ENCODE measurements around the gene EPN1.
"Not testable (repeated sequence)": the region's sequence is repeated elsewhere in the genome, so short reads cannot be mapped to it uniquely, and the experiment has no call there.

The EPN1 gene

DNA sequence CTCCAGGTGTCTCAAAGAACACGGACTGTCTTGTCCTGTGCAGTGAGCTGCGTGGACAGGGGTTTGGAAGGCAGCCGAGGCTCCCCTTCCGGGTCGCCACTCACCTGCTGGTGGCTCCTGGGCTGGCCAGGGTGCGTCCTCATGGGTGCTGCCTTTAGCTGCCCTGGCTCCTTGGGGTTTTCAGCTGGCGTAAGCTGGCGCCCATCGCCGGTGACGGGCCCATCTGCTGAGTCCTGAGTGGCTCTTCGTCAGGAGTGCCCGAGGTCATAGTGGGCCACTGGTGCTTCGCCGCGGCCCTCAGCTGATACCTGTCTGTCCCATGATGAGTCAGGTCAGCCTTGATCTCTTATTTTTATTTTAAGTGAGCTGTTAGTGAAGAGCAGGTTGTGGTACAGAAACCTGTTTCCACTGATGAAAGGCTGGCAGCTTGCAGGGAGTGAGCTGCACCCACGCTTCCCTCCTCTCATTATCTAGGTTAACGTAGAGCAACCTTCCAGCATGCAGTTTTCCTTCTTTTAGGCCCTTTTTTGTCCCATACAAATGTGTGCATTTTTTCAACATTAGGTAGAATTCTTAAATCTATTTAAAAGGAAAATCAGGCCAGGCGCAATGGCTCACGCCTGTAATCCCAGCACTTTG lies 18.4 kb downstream of the EPN1 start:
- no peak for DNase-seq (ENCODE audit: low spot score)

DNA sequence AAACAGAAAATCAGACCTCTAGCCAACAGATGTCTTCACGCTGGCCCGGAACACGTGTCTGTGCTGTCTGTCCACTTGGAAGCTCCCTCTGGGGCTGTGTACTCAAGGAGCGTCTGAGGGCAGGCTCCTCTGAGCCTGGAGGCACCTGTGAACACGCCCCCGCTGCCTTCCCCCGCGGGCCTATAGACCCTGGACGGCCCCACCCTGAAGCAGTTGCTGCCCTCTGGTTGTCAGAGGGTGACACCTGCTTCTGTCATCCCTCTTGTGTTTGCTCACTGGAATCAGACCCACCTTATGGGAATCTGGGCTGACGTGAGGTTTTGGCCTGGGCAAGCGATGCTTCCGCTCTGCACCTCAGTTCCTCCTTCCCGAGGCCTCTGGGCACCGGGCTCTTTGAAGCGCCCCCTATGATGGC lies 19.2 kb downstream of the EPN1 start:
- DNase-seq (ENCODE audit: low spot score) = no peak

DNA sequence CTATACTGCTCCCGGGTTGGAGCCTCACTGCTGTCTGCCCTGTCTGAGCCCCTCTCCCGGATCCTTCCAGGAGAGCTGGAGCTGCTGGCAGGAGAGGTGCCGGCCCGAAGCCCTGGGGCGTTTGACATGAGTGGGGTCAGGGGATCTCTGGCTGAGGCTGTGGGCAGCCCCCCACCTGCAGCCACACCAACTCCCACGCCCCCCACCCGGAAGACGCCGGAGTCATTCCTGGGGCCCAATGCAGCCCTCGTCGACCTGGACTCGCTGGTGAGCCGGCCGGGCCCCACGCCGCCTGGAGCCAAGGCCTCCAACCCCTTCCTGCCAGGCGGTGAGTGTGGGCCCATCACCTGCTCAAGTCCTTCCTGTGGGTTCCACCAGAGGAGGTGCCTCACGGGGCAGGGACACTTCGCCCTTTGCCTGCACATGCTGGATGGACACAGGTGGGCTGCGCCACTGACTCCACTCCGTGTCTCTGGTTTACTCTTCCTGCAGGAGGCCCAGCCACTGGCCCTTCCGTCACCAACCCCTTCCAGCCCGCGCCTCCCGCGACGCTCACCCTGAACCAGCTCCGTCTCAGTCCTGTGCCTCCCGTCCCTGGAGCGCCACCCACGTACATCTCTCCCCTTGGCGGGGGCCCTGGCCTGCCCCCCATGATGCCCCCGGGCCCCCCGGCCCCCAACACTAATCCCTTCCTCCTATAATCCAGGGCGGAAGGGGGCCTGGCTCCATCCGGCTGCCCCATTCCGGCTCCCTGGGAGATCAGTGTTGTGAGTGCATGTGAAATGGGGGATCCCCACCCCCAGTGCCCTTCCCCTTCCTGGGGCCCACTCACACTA lies 19.8 kb downstream of the EPN1 start:
- no peak for DNase-seq (ENCODE audit: low spot score)

DNA sequence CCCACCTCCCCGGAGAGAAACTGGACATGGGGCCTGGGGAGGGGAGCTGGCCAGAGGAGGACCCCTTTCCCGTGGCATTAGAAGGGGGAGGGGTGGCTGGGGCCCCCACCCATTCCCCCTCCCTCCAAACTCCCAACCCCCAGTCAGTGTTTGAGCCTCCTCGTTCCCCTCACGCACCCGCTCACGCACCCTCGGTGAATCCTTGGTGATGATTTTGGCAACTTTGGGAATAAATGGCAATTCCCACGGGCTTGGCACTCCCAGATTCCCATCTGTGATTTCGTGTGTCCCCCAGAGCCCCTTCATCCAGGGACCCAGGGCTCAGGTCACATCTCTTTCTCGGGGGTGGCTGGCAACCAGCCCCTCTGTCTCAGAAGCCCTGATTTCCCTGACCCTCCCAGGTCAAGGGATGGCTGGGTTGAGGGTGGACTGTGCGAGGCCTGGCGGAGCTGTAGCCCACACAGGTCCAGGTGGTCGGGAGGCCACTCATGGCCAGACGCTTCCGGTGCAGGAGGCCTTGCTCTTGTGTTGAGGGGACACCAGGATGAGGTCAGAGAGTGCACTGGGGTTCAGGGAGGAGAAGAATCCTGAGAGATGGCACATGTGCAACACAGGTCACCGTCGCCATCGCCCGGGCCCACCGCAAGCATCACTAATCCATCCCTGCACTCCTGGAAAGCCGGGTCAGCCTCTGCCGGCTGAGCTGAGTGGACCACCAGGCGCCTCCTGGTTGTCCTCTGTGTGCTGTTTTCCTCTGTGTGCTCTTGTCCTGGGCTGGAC lies 20.7 kb downstream of the EPN1 start:
- DNase-seq (ENCODE audit: low spot score) = no peak

DNA sequence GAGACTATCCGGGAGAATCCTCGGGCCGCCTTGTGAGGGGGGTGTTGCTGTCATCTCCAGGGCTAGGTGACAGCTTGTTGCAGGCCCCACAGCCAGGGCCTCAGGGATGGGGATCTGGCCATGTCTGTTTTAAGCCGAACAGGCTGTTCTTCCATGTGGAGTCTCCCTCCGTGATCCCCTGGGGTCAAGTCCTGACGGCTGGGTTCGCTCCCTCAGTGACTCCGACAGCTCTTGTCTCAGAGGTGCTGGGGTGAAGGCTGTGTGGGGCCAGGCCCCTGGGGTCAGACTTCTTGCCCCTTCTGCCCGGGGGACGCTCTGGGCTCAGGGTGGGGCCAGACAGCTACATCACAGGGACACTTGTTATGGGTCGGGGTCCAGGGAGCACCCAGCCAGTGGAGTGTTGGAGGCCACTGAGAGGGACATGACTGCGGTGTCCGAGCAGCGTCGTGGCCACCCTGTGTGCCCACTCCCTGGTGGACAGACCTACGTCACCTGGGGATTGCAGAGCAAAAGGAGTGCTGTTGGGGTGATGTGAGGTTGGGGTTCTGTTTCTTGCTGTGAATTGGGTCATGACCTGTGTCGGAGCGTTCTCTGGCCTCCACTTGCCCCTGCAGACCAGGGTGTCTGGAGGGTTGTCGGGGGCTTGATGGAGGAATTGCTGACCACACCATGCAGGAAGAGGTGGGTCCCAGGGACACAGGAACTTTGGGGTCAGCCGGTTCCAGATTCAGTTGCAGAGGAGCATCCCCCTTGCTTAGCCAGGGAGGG lies 21.5 kb downstream of the EPN1 start:
- no peak for DNase-seq (ENCODE audit: low spot score)

DNA sequence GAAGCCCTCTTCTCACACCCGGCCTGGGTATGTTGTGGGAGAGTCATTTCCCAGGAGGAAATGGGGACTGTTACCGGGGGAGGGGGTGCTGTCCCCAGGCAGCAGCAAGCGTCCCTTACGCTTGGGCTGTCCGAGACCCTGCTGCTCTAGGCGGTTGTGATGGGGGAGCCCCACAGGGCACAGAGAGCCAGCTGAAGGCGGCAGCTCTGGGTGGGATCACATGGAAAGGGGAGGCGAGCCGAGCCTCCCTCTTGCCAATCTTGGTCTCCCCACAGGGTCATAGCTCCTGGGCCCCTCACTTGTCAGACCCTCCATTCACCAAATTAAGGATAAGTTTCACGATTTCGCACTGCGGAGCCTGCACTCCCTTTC lies 22.0 kb downstream of the EPN1 start:
- no peak for DNase-seq (ENCODE audit: low spot score)

DNA sequence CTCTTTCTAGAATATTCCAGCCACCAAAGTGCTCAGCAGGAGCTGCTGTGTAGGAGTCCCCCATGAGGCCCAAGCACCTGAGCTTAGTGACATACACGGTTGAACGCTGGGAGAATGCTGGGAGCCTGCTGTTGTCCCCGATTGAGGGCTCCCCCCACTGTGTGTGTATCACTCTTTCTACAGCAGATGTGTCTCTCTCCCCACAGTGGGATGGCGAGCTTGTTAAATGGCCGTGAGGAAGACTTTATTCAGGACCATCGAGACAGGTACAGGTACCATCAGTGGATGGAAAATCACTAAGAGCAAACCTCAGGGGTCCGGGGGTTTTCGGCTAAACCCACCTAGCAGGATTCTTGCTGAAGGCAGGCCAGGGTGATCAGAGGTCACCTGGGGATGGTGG lies 22.7 kb downstream of the EPN1 start:
- no peak for DNase-seq (ENCODE audit: low spot score)

DNA sequence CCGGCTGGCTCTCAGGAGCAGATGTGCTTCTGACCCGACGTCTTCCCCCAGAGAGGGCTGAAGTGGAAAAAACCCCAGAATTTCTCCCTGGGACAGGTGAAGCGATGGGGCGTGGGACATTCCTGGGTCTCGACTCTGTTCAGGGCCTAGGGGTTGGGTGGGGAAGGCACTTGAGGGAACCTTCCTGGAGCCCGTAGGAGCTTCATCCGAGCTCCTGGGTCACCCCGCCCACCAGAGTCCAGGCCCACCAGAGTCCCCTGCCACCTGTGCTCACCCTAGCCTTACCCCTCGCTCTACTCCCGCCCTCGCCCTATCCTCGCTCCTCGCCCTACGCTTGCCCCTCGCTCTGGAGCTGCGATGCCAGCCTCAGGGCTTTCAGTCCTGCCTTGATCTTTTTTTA lies 23.2 kb downstream of the EPN1 start:
- DNase-seq (ENCODE audit: low spot score) = no peak

DNA sequence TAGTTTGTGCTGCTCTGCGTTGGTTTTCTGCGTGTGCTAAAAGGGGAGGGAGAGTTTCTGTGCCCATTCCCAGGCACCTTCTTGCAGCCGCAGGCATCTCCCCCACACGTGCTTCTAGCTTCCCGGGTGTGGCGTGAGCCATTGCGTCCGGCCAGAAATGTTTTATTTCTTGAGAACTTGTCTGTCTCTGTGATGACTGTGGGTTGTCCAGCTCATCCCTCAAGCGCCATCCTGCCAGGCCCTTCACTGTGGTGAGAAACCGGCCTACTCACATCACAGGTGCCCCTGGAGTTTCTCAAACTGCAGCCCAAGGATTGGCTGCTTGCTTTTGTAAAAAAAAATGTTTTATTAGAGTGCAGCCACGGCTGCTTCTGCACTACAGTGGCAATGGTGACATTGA lies 24.2 kb downstream of the EPN1 start:
- DNase-seq (ENCODE audit: low spot score) = no peak

DNA sequence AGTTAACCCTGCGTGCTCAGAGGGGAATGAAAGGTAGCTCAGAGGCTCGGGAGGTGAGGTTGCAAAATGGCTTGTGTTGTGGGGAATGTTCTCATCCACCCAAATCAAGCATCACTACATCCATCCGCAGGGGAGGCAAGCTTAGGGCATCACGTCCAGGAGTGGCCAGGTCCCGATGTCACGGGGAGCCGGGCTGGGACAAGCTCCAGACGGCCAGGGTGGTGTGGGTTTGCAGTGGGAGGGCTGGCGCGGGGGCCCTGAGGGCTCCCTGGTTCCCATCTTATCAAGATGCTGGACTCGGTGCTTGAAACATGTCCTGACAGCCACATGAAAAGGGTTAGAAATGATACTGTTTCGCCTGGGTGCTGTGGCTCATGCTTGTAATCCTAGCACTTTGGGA lies 25.8 kb downstream of the EPN1 start:
- DNase-seq (ENCODE audit: low spot score) = no peak

DNA sequence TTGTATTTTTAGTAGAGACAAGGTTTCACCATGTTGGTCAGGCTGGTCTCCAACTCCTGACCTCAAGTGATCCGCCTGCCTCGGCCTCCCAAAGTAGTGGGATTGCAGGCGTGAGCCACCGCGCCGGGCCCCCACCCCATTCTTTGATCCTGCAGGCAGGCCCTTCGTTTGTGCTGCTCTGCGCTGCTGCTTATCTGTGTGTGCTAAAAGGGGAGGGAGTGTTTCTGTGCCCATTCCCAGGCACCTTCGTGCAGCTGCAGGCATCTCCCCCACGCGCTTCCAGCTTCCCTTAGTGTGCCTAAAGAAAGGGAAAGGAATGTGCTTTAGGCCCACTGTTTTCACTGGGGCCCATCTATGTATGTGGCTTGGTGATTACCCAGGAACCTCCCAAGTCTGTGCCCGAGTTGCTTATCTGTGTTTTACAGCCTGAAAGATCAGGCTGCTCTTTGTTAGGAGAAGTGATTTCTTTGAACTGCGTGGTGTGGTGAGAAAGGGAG lies 27.2 kb downstream of the EPN1 start:
- no peak for DNase-seq (ENCODE audit: low spot score)

DNA sequence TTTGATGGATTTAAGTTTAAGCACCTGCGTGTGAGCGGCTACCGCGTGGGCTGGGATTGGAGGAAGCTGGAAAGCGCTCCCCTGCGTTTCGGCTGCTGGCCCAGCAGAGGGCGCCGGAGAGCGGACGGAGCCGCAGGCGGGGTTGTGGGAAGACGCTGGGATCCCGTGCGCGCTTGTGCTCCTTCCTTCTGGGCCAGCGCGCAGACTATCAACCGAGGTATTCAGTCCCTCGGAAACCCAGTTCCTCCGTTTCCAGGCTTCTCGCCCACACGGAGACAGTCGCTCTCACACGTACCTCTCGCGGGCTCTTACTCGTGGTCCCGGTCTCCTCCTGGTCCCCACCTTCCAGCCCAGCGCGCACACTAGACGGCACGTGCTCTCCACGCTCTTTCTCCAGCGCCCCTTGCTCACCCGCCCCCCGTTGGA lies 28.8 kb downstream of the EPN1 start:
- no peak for DNase-seq (ENCODE audit: low spot score)

DNA sequence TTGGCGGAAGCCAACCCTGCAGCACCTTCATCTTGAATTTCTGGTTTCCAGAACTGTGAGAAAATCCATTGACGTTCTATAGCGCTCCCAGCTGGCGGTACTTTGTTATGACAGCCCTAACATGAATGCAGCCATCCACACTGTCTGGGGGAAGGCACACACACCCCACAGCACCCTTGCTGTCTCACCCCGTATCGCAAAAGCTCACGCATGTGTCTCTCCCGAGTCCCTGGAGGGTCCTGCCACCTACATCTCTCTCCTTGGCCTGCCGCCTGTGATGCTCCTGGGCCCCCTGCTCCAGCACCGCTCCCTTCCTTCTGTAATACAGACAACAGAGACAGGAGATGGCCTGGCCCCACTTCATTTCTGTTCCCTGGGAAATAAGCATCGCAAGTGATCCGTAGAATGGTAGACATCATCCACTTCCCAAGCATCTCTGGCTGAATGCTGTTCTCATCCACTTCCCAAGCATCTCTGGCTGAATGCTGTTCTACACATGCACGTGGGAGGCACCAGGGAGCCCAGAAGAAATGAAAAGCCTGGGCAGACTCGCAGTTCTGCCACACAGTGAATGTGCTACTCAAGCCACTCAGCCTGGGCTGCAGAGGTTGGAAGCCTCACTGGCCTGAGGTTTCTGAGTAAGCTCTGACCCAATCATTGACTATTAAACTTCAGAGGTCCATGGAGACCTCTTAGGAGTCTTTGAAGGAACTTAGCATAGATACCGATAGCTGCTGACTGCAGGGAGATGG lies 29.6 kb downstream of the EPN1 start:
- no peak for DNase-seq (ENCODE audit: low spot score)

DNA sequence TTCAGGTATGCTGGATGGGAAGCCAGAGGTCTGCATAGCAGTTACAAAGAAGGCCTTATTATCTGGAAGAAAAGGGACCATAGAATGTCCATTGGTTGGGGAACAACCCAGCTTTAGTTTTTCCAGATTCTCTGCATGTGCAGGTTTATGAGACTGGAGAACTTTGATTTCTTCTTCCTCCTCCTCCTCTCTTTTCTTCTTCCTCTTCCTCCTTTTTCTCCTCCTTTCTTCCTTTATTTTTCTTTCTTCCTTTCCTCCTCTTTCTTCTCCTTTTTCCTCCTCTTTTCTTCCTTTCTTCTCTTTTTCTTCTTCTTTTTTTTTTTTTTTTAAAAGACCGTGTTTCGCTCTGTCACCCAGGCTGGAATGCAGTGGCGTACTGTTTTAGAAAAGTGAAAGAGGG lies 30.9 kb downstream of the EPN1 start:
- DNase-seq (ENCODE audit: low spot score) = no peak

DNA sequence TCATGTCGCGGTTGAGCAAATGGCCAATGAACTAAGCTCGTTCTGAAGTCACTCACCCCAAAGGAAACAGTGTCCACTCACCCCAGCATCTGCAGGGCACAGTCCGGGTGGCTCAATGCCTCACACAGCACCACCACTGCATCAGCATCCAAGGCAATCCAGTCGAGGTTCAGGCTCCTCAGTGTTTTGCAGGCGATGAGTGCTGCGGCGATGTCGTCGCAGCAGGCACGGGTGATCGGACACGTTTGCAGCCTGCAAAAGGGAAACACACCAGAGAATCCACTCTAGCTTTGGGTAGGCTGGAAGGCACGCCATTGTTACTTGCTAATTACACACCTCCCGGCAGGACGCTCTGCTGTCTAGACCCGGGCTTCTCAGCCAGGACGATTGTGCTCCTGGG lies 36.7 kb downstream of the EPN1 start:
- DNase-seq (ENCODE audit: low spot score) = no peak

DNA sequence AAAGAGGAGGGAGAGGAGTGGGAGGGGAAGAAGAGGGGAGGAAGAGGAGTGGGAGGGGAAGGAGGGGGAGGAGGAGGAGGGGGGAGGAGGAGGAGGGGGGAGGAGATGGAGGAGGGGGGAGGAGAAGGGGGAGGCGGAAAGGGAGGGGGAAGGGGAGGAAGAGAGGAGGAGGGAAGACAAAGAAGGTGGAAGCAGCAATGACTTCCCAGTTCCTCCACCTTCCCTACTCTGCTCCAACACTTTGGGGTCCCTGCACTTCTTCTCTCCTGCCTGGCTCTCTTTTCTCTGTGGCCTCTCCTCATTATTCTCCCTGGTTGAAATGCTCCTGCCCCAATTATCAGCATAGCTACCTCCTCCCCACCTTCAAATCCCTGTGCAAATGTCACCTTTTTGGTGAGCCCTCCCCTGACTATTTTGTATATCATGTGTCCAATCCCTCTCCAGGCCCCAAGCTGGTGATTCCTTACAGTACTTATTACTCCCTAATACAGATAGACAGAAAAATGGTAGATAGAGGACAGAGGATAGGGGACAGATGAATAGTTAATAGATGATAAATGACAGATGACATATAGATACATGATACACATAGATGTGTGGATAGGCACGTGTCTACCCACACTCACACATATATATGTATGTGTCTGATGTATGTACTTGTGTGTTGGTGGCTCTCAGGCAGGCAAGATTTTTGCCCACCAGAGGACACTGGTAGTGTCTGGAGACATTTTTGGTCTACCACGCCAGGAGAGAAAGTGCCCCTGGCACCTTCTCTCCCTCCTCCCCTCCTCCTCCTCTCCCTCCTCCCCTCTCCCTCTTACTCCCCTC lies 38.0 kb downstream of the EPN1 start:
- DNase-seq (ENCODE audit: low spot score) = no peak

DNA sequence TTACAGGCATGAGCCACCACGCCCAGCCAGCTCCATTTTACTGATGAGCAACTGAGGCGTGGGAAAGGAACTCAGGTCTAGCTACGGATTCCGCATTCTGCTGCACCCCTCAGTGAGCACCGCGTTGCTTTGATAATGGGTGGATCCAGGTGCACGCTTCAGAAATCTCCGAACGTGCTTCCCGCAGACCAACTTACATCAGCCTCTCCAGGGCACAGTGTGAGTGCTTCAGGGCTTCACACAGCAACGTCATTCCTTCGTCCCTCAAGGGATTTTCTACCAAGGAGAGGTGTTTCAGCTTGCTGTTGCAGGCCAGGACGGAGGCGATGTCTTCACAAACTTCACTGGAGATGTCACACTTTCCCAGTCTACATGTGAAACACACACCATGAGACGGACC lies 41.5 kb downstream of the EPN1 start:
- DNase-seq (ENCODE audit: low spot score) = no peak

DNA sequence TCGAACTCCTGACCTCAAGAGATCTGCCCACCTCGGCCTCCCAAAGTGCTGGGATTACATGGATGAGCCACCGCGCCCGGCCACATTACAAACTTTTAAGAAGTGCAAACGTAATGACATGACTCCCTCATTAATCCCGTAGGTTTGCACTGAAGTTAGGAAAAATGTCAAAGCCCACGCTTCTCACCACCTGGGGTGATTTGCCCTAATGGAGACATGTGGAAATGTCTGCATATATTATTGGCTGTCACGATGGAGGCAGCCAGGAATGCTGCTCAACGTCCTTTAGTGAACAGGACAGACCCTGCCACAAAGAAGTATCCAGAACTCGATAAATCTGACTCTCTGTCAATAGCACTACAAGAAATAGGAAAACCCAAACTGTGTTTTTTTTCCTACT lies 42.2 kb downstream of the EPN1 start:
- DNase-seq (ENCODE audit: low spot score) = no peak

DNA sequence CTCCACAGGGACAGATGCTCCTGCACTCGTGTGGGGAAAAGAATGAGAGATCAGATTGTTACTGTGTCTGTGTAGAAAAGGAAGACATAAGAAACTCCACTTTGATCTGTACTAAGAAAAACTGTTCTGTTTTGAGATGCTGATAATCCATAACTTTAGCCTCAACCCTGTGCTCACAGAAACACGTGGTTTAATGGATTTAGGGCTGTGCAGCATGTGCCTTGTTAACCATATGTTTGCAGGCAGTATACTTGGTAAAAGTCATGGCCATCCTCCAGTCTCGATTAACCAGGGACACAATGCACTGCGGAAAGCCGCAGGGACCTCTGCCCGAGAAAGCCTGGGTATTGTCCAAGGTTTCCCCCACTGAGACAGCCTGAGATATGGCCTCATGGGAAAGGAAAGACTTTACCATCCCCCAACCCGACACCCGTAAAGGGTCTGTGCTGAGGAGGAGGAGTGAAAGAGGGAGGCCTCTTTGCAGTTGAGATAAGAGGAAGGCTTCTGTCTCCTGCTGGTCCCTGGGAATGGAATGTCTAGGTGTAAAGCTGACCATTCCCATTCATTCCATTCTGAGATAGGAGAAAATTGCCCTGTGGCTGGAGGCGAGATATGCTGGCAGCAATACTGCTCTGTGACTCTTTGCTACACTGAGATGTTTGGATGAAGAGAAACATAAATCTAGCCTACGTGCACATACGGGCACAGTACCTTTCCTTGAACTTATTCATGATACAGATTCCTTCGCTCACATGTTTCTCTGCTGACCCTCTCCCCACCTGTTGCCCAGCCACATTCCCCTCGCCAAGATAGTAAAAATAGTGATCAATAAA lies 43.1 kb downstream of the EPN1 start:
- DNase-seq (ENCODE audit: low spot score) = not testable (repeated sequence)

Measured in SK-N-DZ (cell line).